A549 treated with DMSO at 1 μM for 4 hours (cell line): Measurements from ENCODE around the gene NXNL2. TPM values are rescaled to one million over a fixed set of nuclear protein-coding genes. Genes with fewer than 3 reads are reported as not detected.

Source experiments
- total RNA-seq: library from RNA; stranded (reverse); fragments of 200-300 nt; extraction: Qiagen RNA extraction; gene quantifications from 5 replicates; pipeline ENCODE4 v1.2.3, GENCODE V29; 2022; ENCODE audit warnings: low read depth

NXNL2 gene
- 0.34 to 1.0 TPM (median 0.67 TPM) in 5 replicates for total RNA-seq

GRCh38 chr9:88534456-88535225, at the start of gene NXNL2:
Gene NXNL2 (plus strand): TSS chr9:88535178. CDS start chr9:88535435, 257 bp downstream.

Other genes with a start within 250 kb of the NXNL2 start
- 37.5 to 46.4 TPM (median 44.5 TPM) in 5 replicates for gene SPIN1, start 146.7 kb upstream of the NXNL2 start, total RNA-seq